Stimulated activated naive CD8-positive, alpha-beta T cell treated with anti-CD3 and anti-CD28 coated beads, Interleukin-15, amount 100 ng/mL, for 72 hours (primary cell): ENCODE results near the gene THAP10.
"Not testable (repeated sequence)": the region's sequence is repeated elsewhere in the genome, so short reads cannot be mapped to it uniquely, and the experiment has no call there.

Experiments used
- ATAC-seq: fragments of 150-1000 bp; cut with Tn5 transposase; 2 replicates; pipeline ENCODE4 v1.10.0; 2021; ENCODE audit warnings: mild to moderate bottlenecking, moderate library complexity
- DNase-seq, 2 donors: peaks; one replicate each; pipeline ENCODE4 v3.0.0; 2021 to 2022
- H3K27ac Mint-ChIP-seq, 2 donors: one replicate each; pipeline ENCODE4 v1.8.0; 2022; ENCODE audit warnings: mild to moderate bottlenecking in 2 of 2, mixed read lengths in 2 of 2, moderate library complexity in 2 of 2
- H3K27me3 Mint-ChIP-seq: one replicate; pipeline ENCODE4 v1.8.0; 2022; ENCODE audit warnings: mixed read lengths
- H3K4me1 Mint-ChIP-seq: one replicate; pipeline ENCODE4 v1.8.0; 2022; ENCODE audit warnings: mild to moderate bottlenecking, mixed read lengths
- H3K4me3 Mint-ChIP-seq, 2 donors: one replicate each; pipeline ENCODE4 v1.8.0; 2022; ENCODE audit warnings: mild to moderate bottlenecking in 2 of 2, mixed read lengths in 2 of 2, moderate library complexity in 1 of 2
- H3K9me3 Mint-ChIP-seq, 2 donors: one replicate each; pipeline ENCODE4 v1.8.0; 2022; ENCODE audit warnings: mixed read lengths in 2 of 2

Gene THAP10

GRCh38 chr15:70892002-70892911 is at the start of gene THAP10, which contains the start of gene LRRC49:
Gene THAP10 (minus strand): TSS chr15:70892433. CDS start chr15:70892272, 161 bp downstream.
Gene LRRC49 (plus strand): TSS chr15:70892826. CDS start chr15:70892895, 69 bp downstream.
- H3K4me1 Mint-ChIP-seq, result peaks cover 8% of the 10 kb centered on the region
- ATAC-seq (peak; percentile 87), DNase-seq (peak; percentile 52 to 73)
- peaks cover 0 to 4% of the 10 kb centered on the region in 2 donors for H3K9me3 Mint-ChIP-seq
- peak within 1 kb of the TSS; percentile 88 to 94 for H3K27ac Mint-ChIP-seq
- peak within 1 kb of the TSS; percentile 86 to 93 for H3K4me3 Mint-ChIP-seq
- peaks cover 62% of the 10 kb centered on the region for H3K27me3 Mint-ChIP-seq

- Mint-ChIP-seq H3K27me3 (peaks cover 10% of the 10 kb centered on the region), H3K4me3 (no peak overlapping the region), H3K9me3 (no peaks in the 10 kb centered on the region), H3K27ac (no peak overlapping the region), H3K4me1 (no peaks in the 10 kb centered on the region)
- DNase-seq (no peak), ATAC-seq (no peak)
Measured at GRCh38 chr15:70936326-70936725, 44.1 kb upstream of the THAP10 start.

- Mint-ChIP-seq H3K4me1 (no peaks in the 10 kb centered on the region), H3K27me3 (peaks cover 10% of the 10 kb centered on the region), H3K9me3 (no peaks in the 10 kb centered on the region), H3K4me3 (no peak overlapping the region), H3K27ac (no peak overlapping the region)
- no peak for DNase-seq
- no peak for ATAC-seq
Measured at GRCh38 chr15:70935631-70936030, 43.4 kb upstream of the THAP10 start.

- DNase-seq (no peak), ATAC-seq (no peak)
- no peaks in the 10 kb centered on the region for H3K4me1 Mint-ChIP-seq
- no peak overlapping the region for H3K27ac Mint-ChIP-seq
- no peak overlapping the region for H3K4me3 Mint-ChIP-seq
- peaks cover 28% of the 10 kb centered on the region for H3K27me3 Mint-ChIP-seq
- peaks cover 0 to 3% of the 10 kb centered on the region in 2 donors for H3K9me3 Mint-ChIP-seq
Measured at GRCh38 chr15:70933411-70933810, 41.2 kb upstream of the THAP10 start.

GRCh38 chr15:70932397-70932796 is 40.2 kb upstream of the THAP10 start:
- DNase-seq, result no peak
- H3K4me3 Mint-ChIP-seq, result no peak overlapping the region
- no peak overlapping the region for H3K27ac Mint-ChIP-seq
- peaks cover 0 to 3% of the 10 kb centered on the region in 2 donors for H3K9me3 Mint-ChIP-seq
- peaks cover 28% of the 10 kb centered on the region for H3K27me3 Mint-ChIP-seq
- ATAC-seq, result no peak
- no peaks in the 10 kb centered on the region for H3K4me1 Mint-ChIP-seq

- ATAC-seq (no peak), DNase-seq (no peak)
- peaks cover 28% of the 10 kb centered on the region for H3K27me3 Mint-ChIP-seq
- peaks cover 0 to 3% of the 10 kb centered on the region in 2 donors for H3K9me3 Mint-ChIP-seq
- no peak overlapping the region for H3K27ac Mint-ChIP-seq
- H3K4me3 Mint-ChIP-seq, result no peak overlapping the region
- no peaks in the 10 kb centered on the region for H3K4me1 Mint-ChIP-seq
Measured at GRCh38 chr15:70931821-70932220, 39.6 kb upstream of the THAP10 start.

GRCh38 chr15:70926914-70927313 is 34.7 kb upstream of the THAP10 start:
- H3K4me3 Mint-ChIP-seq, DNase-seq, H3K9me3 Mint-ChIP-seq, ATAC-seq, H3K27ac Mint-ChIP-seq, H3K4me1 Mint-ChIP-seq: not testable (repeated sequence)
- peaks cover 23% of the 10 kb centered on the region for H3K27me3 Mint-ChIP-seq

GRCh38 chr15:70923311-70924080 is 31.3 kb upstream of the THAP10 start:
- Mint-ChIP-seq H3K9me3 (peaks cover 0 to 7% of the 10 kb centered on the region in 2 donors), H3K27me3 (peaks cover 9% of the 10 kb centered on the region), H3K27ac (no peak overlapping the region), H3K4me1 (no peaks in the 10 kb centered on the region), H3K4me3 (no peak overlapping the region)
- no peak for ATAC-seq
- DNase-seq, result no peak

GRCh38 chr15:70922119-70922518 is 29.9 kb upstream of the THAP10 start:
- Mint-ChIP-seq H3K9me3 (peaks cover 0 to 7% of the 10 kb centered on the region in 2 donors), H3K27ac (no peak overlapping the region), H3K4me1 (no peaks in the 10 kb centered on the region), H3K27me3 (peaks cover 9% of the 10 kb centered on the region), H3K4me3 (no peak overlapping the region)
- ATAC-seq (no peak), DNase-seq (no peak)

GRCh38 chr15:70920981-70921696 is 28.9 kb upstream of the THAP10 start:
- no peak for DNase-seq
- Mint-ChIP-seq H3K27ac (no peak overlapping the region), H3K9me3 (peaks cover 0 to 7% of the 10 kb centered on the region in 2 donors), H3K4me3 (no peak overlapping the region), H3K4me1 (no peaks in the 10 kb centered on the region), H3K27me3 (peaks cover 9% of the 10 kb centered on the region)
- no peak for ATAC-seq

GRCh38 chr15:70917955-70918354 is 25.7 kb upstream of the THAP10 start:
- H3K9me3 Mint-ChIP-seq, result peaks cover 0 to 7% of the 10 kb centered on the region in 2 donors
- H3K27me3 Mint-ChIP-seq, result peaks cover 9% of the 10 kb centered on the region
- DNase-seq (no peak), ATAC-seq (no peak)
- H3K27ac Mint-ChIP-seq, result no peak overlapping the region
- no peak overlapping the region for H3K4me3 Mint-ChIP-seq
- H3K4me1 Mint-ChIP-seq, result no peaks in the 10 kb centered on the region

- Mint-ChIP-seq H3K4me1 (no peaks in the 10 kb centered on the region), H3K27me3 (no peaks in the 10 kb centered on the region), H3K27ac (no peak overlapping the region), H3K4me3 (no peak overlapping the region), H3K9me3 (no peaks in the 10 kb centered on the region)
- DNase-seq (no peak), ATAC-seq (no peak)
Measured at GRCh38 chr15:70916531-70916930, 24.3 kb upstream of the THAP10 start.

- no peak overlapping the region for H3K27ac Mint-ChIP-seq
- no peaks in the 10 kb centered on the region for H3K4me1 Mint-ChIP-seq
- H3K27me3 Mint-ChIP-seq, result peaks cover 8% of the 10 kb centered on the region
- ATAC-seq (no peak), DNase-seq (no peak)
- no peak overlapping the region for H3K4me3 Mint-ChIP-seq
- peaks cover 12 to 13% of the 10 kb centered on the region in 2 donors for H3K9me3 Mint-ChIP-seq
Measured at GRCh38 chr15:70912187-70912586, 20.0 kb upstream of the THAP10 start.

- no peak for ATAC-seq
- DNase-seq, result no peak
- H3K9me3 Mint-ChIP-seq, result peaks cover 15 to 17% of the 10 kb centered on the region in 2 donors
- H3K27me3 Mint-ChIP-seq, result peaks cover 11% of the 10 kb centered on the region
- H3K27ac Mint-ChIP-seq, result no peak overlapping the region
- H3K4me1 Mint-ChIP-seq, result no peaks in the 10 kb centered on the region
- no peak overlapping the region for H3K4me3 Mint-ChIP-seq
Measured at GRCh38 chr15:70910958-70911357, 18.7 kb upstream of the THAP10 start.

- Mint-ChIP-seq H3K4me3 (no peak overlapping the region), H3K4me1 (no peaks in the 10 kb centered on the region), H3K27me3 (peaks cover 18% of the 10 kb centered on the region), H3K9me3 (peaks cover 15 to 17% of the 10 kb centered on the region in 2 donors), H3K27ac (no peak overlapping the region)
- no peak for ATAC-seq
- DNase-seq, result no peak
Measured at GRCh38 chr15:70907784-70908471, 15.7 kb upstream of the THAP10 start.
